ENCODE data around the gene FAM118B.
"Not testable (repeated sequence)": the region's sequence is repeated elsewhere in the genome, so short reads cannot be mapped to it uniquely, and the experiment has no call there.

The FAM118B gene

GRCh38 chr11:126277780-126278179 is 66.2 kb downstream of the FAM118B start:
- no peak for DNase-seq

GRCh38 chr11:126279191-126279590 is 67.6 kb downstream of the FAM118B start:
- no peak for DNase-seq

GRCh38 chr11:126280595-126280994 is 69.0 kb downstream of the FAM118B start:
- no peak for DNase-seq

GRCh38 chr11:126281245-126281644 is 69.7 kb downstream of the FAM118B start:
- no peak for DNase-seq

- no peak for DNase-seq
Measured at GRCh38 chr11:126281666-126282175, 70.1 kb downstream of the FAM118B start.

GRCh38 chr11:126282361-126282735 is 70.8 kb downstream of the FAM118B start:
- DNase-seq, result peak; percentile 83

- DNase-seq, result peak; percentile 81
Measured at GRCh38 chr11:126282736-126283591, 71.4 kb downstream of the FAM118B start, which contains the start of gene TIRAP. TSS of gene TIRAP (plus strand) at chr11:126283093. CDS start at chr11:126290895, 7,802 bp downstream.

- DNase-seq, result no peak
Measured at GRCh38 chr11:126284829-126285228, 73.2 kb downstream of the FAM118B start.

- no peak for DNase-seq
Measured at GRCh38 chr11:126288237-126288636, 76.7 kb downstream of the FAM118B start.

GRCh38 chr11:126290887-126291286 is 79.3 kb downstream of the FAM118B start:
- DNase-seq, result no peak

GRCh38 chr11:126293726-126294125 is 82.1 kb downstream of the FAM118B start:
- no peak for DNase-seq

GRCh38 chr11:126297004-126297403 is 85.4 kb downstream of the FAM118B start:
- no peak for DNase-seq

GRCh38 chr11:126303623-126304456 is 92.3 kb downstream of the FAM118B start, which contains the start of gene DCPS:
TSS of gene DCPS (plus strand) at chr11:126304060. CDS start at chr11:126304081, 21 bp downstream.
- peak; percentile 96 for DNase-seq

GRCh38 chr11:126304457-126305075 is 93.0 kb downstream of the FAM118B start:
- no peak for DNase-seq

GRCh38 chr11:126305699-126306098 is 94.1 kb downstream of the FAM118B start:
- DNase-seq, result no peak

- DNase-seq, result peak; percentile 57
Measured at GRCh38 chr11:126307706-126308105, 96.1 kb downstream of the FAM118B start.

- DNase-seq, result no peak
Measured at GRCh38 chr11:126308271-126308671, 96.7 kb downstream of the FAM118B start.

GRCh38 chr11:126308771-126309170 is 97.2 kb downstream of the FAM118B start:
- not testable (repeated sequence) for DNase-seq

- DNase-seq, result peak; percentile 89
Measured at GRCh38 chr11:126310200-126310991, 98.8 kb downstream of the FAM118B start.

GRCh38 chr11:126310992-126311310 is 99.4 kb downstream of the FAM118B start:
- DNase-seq, result no peak

GRCh38 chr11:126311401-126312291 is 100.1 kb downstream of the FAM118B start:
- DNase-seq, result no peak

Data from right hindlimb (tissue), 1 donor.